HepG2 (cell line): Measurements from ENCODE around the gene DNAJC4. TPM values are rescaled to one million over a fixed set of nuclear protein-coding genes. Genes with fewer than 3 reads are reported as not detected.
A peak's percentile ranks its signal among the peaks of the same experiment; 100 is the strongest.

Source experiments
- ARNT2 ChIP-seq: sonication (generic); formaldehyde crosslinking; IDR thresholded peaks from 2 replicates; pipeline ENCODE4 v1.8.0; 2022; ENCODE audit warnings: mild to moderate bottlenecking, low read depth, missing genetic modification reagents, moderate library complexity
- ATAD3A ChIP-seq: sonication (generic); formaldehyde crosslinking; IDR thresholded peaks from 2 replicates; pipeline ENCODE4 v1.4.0; 2020; ENCODE audit warnings: missing genetic modification reagents
- DNMT1 ChIP-seq: sonication (generic); formaldehyde crosslinking; IDR thresholded peaks from 2 replicates; pipeline ENCODE4 v1.5.1; 2020; ENCODE audit warnings: mild to moderate bottlenecking, missing genetic modification reagents
- HHEX ChIP-seq: IDR thresholded peaks from 2 replicates; pipeline ENCODE4 v1.6.1; 2016; ENCODE audit warnings: control low read depth
- MIER2 ChIP-seq: IDR thresholded peaks from 2 replicates; pipeline ENCODE4 v1.6.1; 2016; ENCODE audit warnings: missing biosample characterization, missing genetic modification reagents
- MIER3 ChIP-seq: IDR thresholded peaks from 2 replicates; pipeline ENCODE4 v1.6.1; 2016; ENCODE audit warnings: missing compliant biosample characterization, borderline replicate concordance
- MTF2 ChIP-seq: sonication (generic); formaldehyde crosslinking; IDR thresholded peaks from 2 replicates; pipeline ENCODE4 v1.5.0; 2020; ENCODE audit warnings: missing genetic modification reagents, borderline replicate concordance
- NFE2 ChIP-seq: sonication (generic); formaldehyde crosslinking; IDR thresholded peaks from 2 replicates; pipeline ENCODE4 v1.4.0; 2020; ENCODE audit warnings: missing genetic modification reagents
- PAF1 ChIP-seq: IDR thresholded peaks from 2 replicates; pipeline ENCODE4 v1.6.1; 2016; ENCODE audit warnings: missing genetic modification reagents, missing compliant biosample characterization
- SNRNP70 ChIP-seq: fragments of 200-400 bp; formaldehyde crosslinking; IDR thresholded peaks from 2 replicates; pipeline ENCODE4 v1.6.1; 2017; ENCODE audit warnings: mild to moderate bottlenecking, low read depth, low read length, moderate library complexity
- ZNF264 ChIP-seq: sonication (generic); formaldehyde crosslinking; IDR thresholded peaks from 2 replicates; pipeline ENCODE4 v1.4.0; 2020; ENCODE audit warnings: missing genetic modification reagents
- ZNF510 ChIP-seq: sonication (generic); formaldehyde crosslinking; IDR thresholded peaks from 2 replicates; pipeline ENCODE4 v1.4.0; 2020; ENCODE audit warnings: low read depth, mild to moderate bottlenecking, missing genetic modification reagents
- ZNF543 ChIP-seq: sonication (generic); formaldehyde crosslinking; IDR thresholded peaks from 2 replicates; pipeline ENCODE4 v1.4.0; 2020; ENCODE audit warnings: mild to moderate bottlenecking, missing genetic modification reagents
- ZNF773 ChIP-seq: sonication (generic); formaldehyde crosslinking; IDR thresholded peaks from 2 replicates; pipeline ENCODE4 v1.4.0; 2020; ENCODE audit warnings: missing genetic modification reagents, borderline replicate concordance
- ZSCAN31 ChIP-seq: sonication (generic); formaldehyde crosslinking; IDR thresholded peaks from 2 replicates; pipeline ENCODE4 v1.5.0; 2020; ENCODE audit warnings: low read depth, mild to moderate bottlenecking, missing genetic modification reagents
- ZSCAN9 ChIP-seq: IDR thresholded peaks from 2 replicates; pipeline ENCODE4 v1.6.1; 2016; ENCODE audit warnings: borderline replicate concordance
- polyA plus RNA-seq, 8 experiments: library from polyadenylated mRNA; depleted of rRNA in 3 of 8; stranded (reverse) in 7 of 8; unstranded in 1 of 8; fragments of >200 nt; fragmentation: Illumina TruSeq in 4 of 8; extraction: Trizol in 4 of 8; gene quantifications; 2 replicates each; pipeline versions ENCODE4 v1.2.1 to v1.2.3, GENCODE V29; 2011 to 2016; ENCODE audit warnings: low read depth in 4 of 8, missing spikeins in 1 of 8, mixed read lengths in 1 of 8; ENCODE audit not compliant: insufficient read depth in 1 of 8
- total RNA-seq, 5 experiments: library from RNA; depleted of rRNA; stranded (reverse); fragments of >200 nt; fragmentation: Illumina TruSeq; extraction: Trizol; gene quantifications; 2 replicates each; pipeline ENCODE4 v1.2.3, GENCODE V29; 2016; ENCODE audit warnings: low read depth in 1 of 5
- TF ChIP-seq, protein P1 (sequence below): sonication (generic); formaldehyde crosslinking; IDR thresholded peaks from 2 replicates; pipeline ENCODE4 v1.4.0; 2020; ENCODE audit warnings: missing genetic modification reagents
- TF ChIP-seq, protein P2 (sequence below): sonication (generic); formaldehyde crosslinking; IDR thresholded peaks from 2 replicates; pipeline ENCODE4 v1.5.1; 2020; ENCODE audit warnings: missing genetic modification reagents, mild to moderate bottlenecking, borderline replicate concordance
- TF ChIP-seq, protein P3 (sequence below): sonication (generic); formaldehyde crosslinking; IDR thresholded peaks from 2 replicates; pipeline ENCODE4 v1.4.0; 2020; ENCODE audit warnings: missing genetic modification reagents, low read depth, mild to moderate bottlenecking, borderline replicate concordance
- TF ChIP-seq, protein P4 (sequence below): IDR thresholded peaks from 2 replicates; pipeline ENCODE4 v1.6.1; 2016; ENCODE audit warnings: mild to moderate bottlenecking
- TF ChIP-seq, protein P5 (sequence below): sonication (generic); formaldehyde crosslinking; IDR thresholded peaks from 2 replicates; pipeline ENCODE4 v1.8.0; 2022; ENCODE audit warnings: missing genetic modification reagents, mild to moderate bottlenecking, borderline replicate concordance
- TF ChIP-seq, protein P6 (sequence below): sonication (generic); formaldehyde crosslinking; IDR thresholded peaks from 2 replicates; pipeline ENCODE4 v1.4.0; 2020; ENCODE audit warnings: mild to moderate bottlenecking, missing genetic modification reagents

Gene DNAJC4
- total and polyA plus RNA-seq, 2 of the 13 experiments (the other 11 are each of a cell fraction or from before 2014, with no cell fraction given) = 10.3 to 60.8 TPM

DNA sequence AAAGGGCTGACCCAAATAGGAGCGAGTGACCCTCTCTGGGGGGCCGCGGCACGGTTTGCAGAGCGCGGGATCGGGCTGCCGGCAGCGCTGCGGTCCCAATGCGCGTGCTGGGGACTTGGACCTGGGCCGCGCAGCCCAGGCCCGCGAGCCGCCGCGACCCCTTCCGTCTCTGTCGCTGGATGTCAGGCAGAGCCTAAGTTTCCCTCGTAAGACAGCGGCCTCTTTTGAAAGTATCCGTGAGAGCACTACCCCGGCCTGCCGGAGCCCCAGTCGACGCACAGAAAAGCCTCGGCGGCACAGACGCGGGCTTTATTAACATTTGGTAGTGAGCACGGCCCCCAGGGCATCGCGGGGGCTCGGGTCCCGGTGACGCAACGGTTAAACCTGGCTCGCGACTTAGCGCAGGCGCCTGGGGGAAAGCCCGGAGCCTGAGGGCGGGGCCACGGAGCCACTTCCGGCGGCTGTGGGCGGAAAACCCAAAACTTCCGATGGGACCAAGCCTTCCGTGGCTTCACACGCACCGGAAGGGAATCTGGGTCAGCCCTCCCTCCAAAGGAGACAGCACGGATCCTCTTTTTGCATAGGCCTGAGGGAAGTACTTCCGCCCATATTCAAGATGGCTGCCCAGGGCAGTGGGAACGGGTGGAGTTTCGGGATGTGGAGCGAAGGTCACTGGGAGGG is 39.3 kb downstream of the DNAJC4 start (continued):
- TF ChIP-seq, protein P1, sequence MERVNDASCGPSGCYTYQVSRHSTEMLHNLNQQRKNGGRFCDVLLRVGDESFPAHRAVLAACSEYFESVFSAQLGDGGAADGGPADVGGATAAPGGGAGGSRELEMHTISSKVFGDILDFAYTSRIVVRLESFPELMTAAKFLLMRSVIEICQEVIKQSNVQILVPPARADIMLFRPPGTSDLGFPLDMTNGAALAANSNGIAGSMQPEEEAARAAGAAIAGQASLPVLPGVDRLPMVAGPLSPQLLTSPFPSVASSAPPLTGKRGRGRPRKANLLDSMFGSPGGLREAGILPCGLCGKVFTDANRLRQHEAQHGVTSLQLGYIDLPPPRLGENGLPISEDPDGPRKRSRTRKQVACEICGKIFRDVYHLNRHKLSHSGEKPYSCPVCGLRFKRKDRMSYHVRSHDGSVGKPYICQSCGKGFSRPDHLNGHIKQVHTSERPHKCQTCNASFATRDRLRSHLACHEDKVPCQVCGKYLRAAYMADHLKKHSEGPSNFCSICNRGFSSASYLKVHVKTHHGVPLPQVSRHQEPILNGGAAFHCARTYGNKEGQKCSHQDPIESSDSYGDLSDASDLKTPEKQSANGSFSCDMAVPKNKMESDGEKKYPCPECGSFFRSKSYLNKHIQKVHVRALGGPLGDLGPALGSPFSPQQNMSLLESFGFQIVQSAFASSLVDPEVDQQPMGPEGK (CRISPR knock-in tag) = peak; percentile 93
- TF ChIP-seq ATAD3A (no peak), MIER3 (CRISPR knock-in tag) (no peak; the same call in 1 of the 2 replicates), PAF1 (no peak), NFE2 (CRISPR knock-in tag) (no peak), ZNF264 (CRISPR knock-in tag) (no peak), ZNF543 (CRISPR knock-in tag) (no peak; the same call in 1 of the 2 replicates), ZSCAN31 (CRISPR knock-in tag) (peak; percentile 69; the same call in 1 of the 2 replicates), MTF2 (CRISPR knock-in tag) (peak; percentile 92; the same call in 1 of the 2 replicates), HHEX (no peak), ZSCAN9 (CRISPR knock-in tag) (no peak), ZNF510 (CRISPR knock-in tag) (no peak), SNRNP70 (no peak), DNMT1 (CRISPR knock-in tag) (no peak), ARNT2 (CRISPR knock-in tag) (no peak), ZNF773 (CRISPR knock-in tag) (no peak), MIER2 (CRISPR knock-in tag) (no peak; the same call in 1 of the 2 replicates)
- TF ChIP-seq, protein P2, sequence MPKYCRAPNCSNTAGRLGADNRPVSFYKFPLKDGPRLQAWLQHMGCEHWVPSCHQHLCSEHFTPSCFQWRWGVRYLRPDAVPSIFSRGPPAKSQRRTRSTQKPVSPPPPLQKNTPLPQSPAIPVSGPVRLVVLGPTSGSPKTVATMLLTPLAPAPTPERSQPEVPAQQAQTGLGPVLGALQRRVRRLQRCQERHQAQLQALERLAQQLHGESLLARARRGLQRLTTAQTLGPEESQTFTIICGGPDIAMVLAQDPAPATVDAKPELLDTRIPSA (CRISPR knock-in tag) = no peak; the same call in 1 of the 2 replicates
- TF ChIP-seq, protein P3, sequence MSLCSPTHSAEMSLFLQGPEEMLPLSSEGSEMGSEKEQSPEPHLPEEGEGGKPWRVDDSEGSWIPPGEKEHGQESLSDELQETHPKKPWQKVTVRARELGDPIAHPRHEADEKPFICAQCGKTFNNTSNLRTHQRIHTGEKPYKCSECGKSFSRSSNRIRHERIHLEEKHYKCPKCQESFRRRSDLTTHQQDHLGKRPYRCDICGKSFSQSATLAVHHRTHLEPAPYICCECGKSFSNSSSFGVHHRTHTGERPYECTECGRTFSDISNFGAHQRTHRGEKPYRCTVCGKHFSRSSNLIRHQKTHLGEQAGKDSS (CRISPR knock-in tag) = no peak; the same call in 1 of the 2 replicates
- TF ChIP-seq, protein P4, sequence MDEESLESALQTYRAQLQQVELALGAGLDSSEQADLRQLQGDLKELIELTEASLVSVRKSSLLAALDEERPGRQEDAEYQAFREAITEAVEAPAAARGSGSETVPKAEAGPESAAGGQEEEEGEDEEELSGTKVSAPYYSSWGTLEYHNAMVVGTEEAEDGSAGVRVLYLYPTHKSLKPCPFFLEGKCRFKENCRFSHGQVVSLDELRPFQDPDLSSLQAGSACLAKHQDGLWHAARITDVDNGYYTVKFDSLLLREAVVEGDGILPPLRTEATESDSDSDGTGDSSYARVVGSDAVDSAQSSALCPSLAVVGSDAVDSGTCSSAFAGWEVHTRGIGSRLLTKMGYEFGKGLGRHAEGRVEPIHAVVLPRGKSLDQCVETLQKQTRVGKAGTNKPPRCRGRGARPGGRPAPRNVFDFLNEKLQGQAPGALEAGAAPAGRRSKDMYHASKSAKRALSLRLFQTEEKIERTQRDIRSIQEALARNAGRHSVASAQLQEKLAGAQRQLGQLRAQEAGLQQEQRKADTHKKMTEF (CRISPR knock-in tag) = peak; percentile 57
- TF ChIP-seq, protein P5, sequence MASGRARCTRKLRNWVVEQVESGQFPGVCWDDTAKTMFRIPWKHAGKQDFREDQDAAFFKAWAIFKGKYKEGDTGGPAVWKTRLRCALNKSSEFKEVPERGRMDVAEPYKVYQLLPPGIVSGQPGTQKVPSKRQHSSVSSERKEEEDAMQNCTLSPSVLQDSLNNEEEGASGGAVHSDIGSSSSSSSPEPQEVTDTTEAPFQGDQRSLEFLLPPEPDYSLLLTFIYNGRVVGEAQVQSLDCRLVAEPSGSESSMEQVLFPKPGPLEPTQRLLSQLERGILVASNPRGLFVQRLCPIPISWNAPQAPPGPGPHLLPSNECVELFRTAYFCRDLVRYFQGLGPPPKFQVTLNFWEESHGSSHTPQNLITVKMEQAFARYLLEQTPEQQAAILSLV = no peak
- TF ChIP-seq, protein P6, sequence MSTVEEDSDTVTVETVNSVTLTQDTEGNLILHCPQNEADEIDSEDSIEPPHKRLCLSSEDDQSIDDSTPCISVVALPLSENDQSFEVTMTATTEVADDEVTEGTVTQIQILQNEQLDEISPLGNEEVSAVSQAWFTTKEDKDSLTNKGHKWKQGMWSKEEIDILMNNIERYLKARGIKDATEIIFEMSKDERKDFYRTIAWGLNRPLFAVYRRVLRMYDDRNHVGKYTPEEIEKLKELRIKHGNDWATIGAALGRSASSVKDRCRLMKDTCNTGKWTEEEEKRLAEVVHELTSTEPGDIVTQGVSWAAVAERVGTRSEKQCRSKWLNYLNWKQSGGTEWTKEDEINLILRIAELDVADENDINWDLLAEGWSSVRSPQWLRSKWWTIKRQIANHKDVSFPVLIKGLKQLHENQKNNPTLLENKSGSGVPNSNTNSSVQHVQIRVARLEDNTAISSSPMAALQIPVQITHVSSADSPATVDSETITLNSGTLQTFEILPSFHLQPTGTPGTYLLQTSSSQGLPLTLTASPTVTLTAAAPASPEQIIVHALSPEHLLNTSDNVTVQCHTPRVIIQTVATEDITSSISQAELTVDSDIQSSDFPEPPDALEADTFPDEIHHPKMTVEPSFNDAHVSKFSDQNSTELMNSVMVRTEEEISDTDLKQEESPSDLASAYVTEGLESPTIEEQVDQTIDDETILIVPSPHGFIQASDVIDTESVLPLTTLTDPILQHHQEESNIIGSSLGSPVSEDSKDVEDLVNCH (CRISPR knock-in tag) = no peak
